Stimulated activated CD4-positive, alpha-beta T cell treated with anti-CD3 and anti-CD28 coated beads, Interleukin-15, amount 100 ng/mL, for 24 hours (primary cell): ENCODE results near the gene CNPY1.

Source experiments
- DNase-seq: peaks from one replicate; pipeline ENCODE4 v3.0.0-alpha.2; 2020

Gene CNPY1

DNA sequence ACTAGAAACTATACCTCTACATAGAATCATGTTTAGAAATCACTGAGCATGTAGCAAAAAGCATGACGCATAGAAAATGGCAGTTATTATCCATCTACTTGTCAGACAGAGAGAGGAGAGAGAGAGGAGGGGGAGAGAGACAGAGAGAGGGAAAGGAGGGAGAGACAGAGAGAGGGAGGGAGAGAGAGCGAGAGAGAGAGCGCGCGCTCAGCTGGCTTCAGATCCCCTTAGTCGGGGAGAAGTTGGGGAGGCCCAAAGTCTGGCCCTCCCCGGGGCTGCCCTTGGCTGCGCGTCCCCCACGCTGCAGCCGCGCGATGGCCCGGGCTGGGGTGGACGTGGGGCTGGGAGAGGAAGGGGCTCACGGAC, 37.0 kb downstream of the CNPY1 start:
- DNase-seq = no peak

DNA sequence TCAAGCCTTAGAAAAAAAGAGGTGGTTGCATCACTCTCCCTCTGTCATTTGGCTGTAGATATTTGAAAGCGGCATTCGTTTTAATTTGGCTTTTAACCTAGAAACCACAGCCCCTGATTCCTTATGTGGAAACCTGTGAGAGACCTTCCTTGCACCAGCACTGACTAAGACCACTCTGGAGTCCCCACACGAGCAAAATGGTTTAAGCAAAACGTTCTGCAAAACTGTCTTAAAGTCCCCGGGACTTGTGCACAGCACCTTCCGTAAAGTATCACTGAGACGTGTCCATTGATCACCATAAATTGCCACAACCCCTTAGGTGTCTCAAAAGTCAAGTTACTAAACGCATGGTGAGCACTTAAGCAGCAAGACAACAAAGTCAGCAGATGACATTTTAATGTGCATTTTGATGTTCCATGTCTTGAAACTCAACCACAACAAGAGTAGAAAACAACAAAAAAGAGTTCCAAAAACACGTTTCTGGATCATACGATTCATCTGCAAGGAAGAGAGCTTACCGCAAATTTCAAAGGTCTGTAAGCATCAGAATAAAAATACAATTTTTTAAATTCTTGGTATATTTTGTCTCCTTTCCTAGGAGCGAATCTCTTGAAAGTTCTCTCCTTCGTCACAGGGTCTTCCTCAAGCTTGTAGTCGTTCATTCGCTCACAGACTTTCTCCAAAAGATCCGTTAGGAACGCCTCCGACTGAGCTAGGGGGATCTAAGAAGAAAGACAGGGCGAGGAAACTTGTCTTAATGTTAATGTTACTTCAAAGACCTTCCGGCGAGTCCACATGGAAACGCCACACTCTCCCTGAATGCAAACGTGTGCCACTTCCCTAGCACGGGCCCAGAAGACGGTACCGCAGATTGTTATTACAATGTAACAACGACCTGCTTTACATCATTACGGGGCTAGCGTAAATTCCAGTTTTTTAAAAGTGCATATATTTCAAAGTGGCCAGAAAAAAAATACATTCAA, 37.7 kb downstream of the CNPY1 start:
- no peak for DNase-seq

DNA sequence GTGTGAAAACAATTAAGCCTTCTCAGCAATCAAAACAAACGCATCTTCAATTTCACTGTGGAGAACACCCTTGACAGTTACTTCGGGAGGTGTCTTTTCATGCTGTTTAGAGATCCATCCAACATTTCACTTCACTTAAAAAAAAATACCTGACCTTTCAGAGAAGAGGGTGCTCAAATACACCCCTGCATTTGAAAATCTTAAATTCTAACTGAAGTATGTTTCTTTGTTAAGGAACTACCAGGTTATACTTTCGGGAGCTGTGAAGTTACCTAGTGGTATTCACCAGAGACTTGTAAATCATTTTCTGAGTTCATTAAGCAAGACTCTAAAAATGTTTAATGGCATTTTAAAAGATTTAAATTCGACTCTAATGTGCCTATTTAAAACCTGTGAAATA, 38.8 kb downstream of the CNPY1 start:
- DNase-seq = no peak

DNA sequence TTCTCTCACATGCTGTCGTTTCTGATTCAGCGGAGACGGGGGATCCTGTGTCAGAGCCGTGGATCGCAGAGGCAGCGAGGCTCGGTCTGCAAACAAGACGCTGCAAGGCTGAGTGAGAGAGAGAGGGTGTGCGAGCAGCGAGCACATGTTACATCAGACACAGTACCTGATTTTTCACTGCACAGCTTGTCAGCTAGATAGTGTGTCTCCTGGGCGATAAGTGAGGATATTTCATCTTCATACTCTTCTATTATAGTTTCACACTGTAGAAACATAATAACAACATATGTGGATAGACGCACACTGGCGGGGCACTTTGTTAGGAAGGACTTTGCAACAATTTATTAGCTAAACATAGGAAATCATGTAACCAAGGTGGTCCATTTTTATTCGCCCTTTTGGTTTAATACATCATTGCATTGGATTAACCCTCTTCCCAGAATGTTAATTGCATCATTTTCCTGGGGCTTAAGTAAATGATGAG, 39.5 kb downstream of the CNPY1 start:
- peak; percentile 17 for DNase-seq

DNA sequence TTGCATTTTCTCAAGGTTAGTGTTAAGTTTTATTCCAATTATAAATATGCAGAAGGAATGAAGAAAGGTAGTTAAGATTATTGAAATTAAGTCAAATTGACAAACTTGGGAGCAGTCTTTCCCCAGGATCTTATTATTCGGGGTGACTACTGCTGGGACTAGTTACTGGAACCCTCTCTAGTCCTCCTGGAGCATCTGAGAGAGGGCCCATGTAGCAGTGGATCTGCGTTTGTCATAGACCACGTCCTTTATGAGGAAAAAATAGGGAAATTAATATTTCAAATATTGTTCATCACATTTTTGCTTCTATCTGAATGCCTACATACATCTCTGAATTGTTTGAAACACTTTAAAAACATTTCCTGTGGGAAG, 41.0 kb downstream of the CNPY1 start:
- DNase-seq = no peak

DNA sequence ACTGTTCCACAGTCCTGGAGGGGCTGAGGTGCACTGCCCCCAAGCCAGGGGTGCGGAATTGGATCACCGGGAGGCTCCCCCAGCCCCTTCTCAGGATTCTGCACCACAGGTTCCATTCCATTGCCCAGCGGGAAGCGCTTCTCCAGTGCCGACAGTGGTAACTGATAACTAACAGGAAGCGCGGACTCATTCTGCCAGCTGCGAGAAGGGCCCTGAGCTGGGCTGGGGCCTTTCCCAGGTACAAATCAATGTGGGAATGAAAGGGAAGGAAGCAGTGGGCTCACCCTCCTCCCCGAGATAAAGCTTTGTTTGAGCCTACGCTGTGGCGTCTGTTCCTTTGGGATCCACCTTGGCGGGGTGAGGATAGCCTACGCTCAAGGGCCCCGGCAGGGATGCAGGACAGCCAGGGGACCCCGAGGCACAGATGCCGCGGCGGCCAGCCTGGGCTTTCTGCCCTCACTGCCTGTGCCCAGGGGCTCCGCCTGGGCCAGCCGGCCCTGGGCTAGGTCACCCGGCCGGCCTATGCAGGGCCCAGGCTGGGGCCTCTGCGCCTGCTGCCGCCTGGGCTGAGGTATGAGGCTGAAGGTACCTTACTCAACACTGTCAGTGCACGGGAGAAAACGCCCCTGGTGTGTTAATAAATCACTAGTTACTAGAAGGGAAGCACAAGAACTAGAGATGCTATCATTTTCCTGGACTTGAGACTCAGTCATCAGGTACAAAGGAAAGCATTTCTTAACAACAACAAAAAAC, 49.0 kb downstream of the CNPY1 start:
- DNase-seq = no peak

DNA sequence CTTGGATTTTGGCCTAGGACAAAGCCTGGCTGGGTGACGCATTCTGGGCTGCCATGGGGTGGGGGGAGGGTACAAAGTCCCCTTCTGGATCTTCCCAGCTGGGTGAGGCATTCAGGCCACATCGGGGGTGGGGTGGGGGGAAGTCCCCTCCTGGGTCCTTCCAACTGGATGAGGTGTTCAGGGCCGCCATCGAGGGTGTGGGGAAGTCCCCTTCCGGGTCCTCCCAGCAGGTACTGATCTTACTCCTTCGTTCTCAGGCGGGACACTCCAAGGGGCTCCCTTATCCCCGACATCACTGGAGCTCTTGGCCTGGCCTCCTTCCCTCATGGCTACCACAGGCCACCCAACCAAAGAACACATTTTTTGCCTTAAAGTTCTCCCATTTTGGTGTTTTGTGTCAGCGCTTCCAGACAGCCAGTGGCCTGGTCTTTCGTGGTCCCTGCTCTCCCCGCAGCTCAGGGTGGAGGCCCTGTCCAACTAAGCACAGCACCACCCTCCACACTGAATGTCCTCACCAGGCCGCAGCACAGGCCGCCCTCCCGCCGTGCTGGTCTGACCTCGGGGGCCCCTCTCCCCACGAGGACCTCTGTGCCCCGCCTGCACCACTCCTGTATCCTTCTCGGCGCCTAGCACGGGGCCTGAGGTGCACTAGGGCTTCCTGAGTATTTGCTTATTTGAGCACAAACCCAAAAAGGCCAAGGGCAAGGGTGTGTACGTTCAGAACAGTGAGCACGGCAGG, 49.9 kb downstream of the CNPY1 start:
- no peak for DNase-seq

DNA sequence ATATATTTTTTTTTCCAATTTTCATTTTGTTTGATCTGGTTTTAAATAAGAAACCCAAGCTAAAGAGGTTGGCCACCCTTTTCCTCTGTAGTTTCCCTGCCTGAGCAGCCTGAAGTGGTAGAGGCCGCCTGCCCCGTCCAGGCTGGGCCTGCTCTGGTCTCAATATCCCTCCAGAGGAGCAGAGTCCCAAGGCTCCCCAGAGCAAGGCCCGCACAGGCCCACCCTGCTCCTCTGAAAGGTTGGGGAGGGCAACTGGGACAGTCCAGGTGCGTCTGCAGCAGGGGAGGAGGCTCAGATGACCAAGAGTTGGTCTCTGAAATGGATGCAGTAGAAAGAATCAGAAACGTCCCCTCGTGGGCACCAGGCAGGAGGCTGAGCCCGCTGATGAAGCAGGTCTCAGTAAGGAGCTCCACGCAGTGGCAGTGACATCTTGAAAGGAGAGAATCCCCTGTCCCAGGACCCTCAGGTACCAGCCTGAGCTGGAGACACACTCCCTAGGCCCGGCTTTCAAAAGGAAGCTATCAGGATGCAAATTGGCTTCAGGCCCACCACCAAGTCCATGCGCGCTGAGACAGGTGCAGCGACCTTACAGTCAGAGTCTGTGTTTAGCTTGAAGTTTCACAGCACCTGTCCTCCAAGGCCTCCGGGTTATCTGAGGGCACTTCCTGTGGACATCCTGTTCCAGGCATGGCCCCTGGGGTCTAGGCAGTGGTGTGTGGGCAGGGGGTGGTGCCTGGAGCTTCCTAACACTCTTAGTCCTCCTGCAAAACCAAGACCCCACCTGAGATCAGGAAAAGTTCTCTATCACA, 50.7 kb downstream of the CNPY1 start:
- DNase-seq = no peak

DNA sequence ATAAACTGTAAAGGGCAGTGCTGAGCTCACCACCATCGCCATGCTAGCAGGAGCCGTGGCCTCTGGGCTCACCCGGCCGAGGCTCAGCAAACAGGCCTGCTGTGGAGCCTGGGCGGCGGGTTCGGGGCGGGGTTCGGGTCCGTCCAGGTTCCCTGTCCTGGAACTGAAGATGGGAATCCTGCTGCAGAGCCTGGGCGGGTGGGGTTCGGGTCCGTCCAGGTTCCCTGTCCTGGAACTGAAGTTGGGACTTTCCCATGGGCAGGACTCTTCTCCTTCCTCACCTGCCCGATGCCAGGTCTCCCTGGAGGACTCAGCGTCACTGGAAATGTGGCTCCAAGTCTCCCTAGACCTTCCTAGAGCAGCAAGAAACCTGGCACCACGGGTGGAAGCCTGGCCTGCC, 51.8 kb downstream of the CNPY1 start:
- DNase-seq = no peak

DNA sequence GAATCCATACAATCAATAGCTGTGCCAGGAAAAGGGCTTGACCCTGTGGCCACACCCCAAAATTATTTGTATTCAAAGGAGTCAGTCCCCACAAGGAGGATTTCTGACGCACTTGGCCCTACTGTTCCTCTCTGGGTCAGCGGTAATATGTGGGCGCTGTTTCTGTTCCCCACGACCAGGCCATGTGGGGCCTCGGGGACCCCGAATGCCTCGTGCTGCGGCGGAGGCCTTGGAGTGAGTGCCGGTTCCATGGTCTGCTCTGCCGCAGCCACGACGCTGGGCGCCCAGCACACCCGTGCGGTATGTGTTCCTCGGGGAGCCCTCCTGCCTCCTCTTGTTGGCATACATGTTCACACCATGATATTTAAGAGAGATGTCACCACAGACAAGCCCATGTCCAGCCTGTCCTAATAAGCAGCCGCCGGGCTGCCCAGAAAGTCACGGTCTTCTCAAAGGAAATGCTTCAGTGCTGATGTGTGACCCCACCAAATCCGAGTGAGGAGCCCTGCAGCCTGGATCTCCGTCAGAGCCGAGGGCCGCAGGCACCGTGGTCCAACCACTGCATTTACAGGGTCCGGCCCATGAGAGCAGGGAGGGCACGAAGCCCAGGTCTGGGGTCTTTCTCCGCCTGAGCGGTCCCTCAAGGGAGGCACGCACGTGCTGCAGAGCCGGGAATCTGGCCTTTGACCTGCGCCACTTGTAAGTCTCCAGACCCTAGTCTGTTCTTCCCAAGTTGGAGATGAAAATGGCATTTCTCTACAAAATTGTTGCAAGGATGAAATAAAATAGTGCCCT, 52.4 kb downstream of the CNPY1 start:
- DNase-seq = no peak

DNA sequence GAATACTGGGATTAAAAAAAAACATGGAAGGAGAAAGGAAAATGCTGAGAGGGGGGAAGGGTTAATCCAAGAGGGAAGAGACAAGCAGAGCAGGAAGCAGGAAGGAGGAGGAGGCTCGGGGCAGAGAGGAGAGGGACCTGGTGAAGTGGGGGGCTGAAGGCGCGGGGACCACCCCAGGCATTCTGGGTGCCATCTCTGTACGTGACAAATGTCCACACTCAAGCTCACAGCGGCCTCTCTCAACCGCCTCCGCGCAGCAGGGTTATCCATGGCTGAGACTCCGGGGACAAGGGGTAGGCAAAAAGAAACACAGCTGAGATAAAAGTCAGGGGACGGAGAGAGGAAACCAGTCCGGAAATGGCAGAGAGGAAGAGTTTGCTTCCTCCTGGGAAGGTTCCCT, 54.5 kb downstream of the CNPY1 start:
- DNase-seq = no peak

DNA sequence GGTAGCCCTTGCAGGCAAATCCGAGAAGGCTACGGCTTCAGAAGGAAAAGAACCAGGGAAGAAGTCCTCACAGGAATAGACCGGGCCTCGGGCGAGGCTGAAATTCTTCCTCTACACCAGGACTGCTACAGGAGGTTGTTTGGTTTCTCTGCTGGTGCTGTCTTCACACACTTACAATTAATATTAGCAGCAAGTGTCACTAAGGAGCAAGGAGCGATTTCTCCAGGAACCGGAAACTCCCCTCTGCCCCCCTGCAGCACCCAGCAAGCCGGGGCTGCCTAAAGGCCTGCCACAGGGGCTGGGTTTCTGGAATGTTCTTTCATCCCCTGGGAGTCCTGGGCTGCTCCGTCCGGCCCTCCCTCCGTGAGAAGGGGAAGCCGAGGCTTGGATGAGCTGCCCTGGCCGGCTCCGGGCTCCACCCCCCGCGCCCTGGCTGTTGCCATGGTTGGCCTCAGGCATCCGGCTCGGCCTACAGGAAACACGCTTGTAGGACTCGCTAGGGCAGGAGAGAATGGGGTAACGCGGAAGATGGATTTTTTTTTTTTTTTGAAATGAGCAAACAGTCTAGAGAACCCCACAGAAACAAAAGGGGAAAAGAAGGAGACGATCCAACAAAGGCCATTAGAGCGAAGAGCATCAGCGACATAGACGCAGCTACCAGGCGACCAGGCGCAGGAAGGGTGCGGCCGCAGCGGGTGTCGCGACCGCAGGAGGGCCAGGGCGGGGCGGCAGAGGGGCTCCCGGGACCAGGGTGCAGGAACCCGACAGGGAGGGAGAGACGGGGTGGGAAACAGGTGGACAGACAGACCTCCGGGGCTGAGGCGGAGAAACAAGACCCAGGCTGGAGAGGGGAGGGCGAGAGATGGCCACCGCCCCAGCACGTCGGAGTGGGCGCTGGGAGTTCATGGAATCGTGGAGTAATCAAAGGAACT, 55.4 kb downstream of the CNPY1 start:
- DNase-seq = peak; percentile 61

DNA sequence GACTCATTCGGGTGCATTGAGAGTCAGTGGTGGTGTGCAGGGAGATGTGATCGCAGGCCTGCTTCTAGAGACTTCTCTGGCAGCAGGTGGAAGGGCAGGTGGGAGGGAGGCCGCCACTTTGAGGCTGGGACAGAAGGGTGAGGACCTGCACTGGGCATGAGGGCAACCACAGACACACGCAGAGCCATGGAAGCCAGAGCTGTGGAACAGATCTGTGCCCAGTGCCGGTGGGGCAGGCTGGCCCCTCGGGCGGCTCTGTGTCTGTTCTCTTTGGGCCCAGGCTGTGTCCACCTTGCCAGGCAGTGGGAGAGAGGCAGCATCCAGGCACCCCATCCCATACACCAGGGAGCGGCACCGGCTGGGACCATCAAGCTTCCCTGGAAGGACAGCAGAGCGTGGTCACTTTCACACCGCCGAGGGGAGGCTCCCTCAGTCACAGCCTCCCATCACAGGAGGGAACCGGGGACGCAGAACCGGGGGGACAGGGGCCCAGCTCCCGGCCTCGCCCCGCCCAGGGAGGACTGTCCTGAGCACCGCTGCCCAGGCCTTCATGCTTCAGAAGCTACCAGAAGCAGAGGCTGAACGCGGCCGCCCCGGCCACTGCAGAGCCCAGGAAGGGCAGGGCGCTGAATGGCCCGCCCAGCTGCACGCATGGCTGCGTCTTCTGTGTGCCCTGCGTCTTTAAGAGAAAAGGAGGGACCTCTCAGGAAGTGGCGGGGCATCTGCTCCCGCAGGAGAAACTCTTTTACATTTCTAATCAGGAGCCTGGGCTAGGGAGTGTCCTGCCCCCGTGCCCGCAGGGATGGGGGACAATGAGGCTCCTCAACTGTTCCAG, 56.3 kb downstream of the CNPY1 start:
- DNase-seq = no peak

DNA sequence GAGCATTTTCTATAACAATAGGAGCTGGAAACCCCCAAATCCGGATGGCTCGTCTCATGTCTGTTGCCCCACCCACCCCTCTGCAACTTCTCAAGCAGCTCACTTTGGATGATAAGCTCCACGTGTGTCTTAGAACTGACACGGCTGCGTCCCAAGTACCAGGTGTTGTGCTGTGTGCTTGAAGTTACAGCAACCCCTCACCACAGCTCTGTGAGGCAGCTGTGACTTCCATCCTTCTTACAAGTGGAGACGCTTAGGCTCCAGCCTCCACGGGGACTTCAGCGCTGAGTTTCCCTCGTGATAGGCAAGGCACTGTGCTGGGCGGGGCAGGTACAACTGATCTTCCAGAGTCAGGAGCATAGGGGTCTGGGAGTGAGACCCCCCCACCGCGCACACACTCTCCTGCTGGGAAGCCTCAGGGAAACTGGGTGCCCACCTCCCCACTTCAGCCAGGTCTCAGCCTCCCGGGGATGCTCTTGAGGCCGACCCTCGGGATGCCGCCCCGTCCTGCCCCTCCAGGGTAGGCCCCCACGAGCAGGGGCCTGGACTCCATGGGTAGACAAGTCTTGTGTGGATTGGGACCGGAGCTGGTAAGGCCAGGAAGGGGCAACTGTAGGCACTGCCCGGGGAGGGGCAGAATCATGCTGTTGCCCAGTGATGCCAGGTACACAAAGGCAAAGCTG, 57.1 kb downstream of the CNPY1 start:
- DNase-seq = no peak

DNA sequence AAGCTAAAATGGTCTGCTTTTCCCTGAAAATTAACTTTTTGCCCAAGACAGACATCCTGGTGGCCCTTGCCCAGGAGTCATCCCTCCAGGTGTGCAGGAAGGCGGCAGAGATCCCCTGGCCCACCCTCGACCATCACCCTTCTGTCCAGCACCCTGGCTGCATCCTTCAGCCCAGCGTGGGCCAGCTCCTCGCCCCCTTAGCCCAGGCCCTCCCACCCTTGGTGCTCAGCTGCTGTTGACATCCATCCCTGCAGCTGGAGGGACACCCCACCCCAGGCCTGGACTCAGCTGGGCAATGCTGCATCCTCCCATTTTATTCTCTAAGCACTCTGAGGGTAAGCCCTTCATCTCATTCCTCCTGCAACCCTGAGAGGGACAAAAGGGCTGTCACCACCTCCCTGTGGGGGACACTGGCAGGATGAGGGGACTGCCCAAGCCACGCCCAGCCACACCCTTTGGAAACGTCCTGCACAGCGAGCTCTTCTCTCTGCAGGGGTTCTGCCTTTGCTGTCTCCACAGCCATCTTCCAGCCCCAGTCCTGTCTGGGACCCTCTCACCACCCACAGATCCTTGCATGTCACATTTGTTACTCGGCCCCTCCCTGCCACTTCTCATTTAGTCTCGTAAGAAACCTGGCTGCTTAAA, 57.8 kb downstream of the CNPY1 start:
- no peak for DNase-seq

DNA sequence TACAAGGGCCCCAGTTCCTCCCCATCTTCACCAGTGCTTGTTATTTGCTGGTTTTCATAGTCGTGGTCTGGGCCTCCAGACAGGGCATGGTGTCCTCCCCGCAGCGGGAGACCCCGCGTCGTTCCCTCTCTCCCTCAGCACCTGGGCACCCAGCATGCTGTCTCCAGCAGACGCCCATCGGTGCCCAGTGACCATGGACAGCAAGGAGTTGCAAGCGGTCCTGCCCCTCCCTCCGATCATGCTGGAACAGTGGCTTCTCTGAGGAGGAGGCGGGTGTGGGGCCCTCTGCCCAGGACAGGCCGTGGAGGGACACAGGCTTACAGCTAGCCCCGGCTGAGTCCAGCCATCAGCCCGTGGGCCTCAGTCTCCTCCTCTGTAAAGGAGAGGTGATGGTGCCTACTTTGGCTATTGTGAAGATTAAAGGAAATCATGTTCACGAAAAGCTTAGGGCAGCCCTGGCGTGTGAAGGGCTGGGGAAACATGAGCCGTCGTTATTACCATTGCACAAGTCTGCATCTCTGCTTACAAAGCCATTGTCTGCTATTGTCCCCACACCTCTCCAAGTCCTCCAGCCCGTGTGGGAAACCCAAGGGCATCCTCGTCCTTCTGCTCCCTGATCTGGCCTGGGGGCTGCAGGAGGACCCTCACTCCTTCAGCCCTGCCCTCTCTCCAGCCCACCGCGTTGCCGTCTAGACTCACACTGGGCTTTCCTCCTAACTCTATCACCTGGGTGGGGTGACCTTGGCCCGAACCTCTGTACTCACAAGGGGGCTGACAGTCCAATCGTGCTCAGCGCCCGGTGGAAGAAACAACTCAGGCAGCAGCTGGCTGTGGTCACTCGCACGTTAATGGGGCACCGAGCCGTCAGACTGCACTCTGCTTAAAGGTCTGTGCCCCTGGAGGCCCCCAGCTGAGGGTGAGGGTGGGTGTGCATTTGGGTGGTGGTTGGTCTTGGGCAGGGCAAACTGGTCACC, 58.6 kb downstream of the CNPY1 start:
- DNase-seq = no peak
